ENCODE results near the gene BBS5.
A peak's percentile ranks its signal among the peaks of the same experiment; 100 is the strongest.
"Not testable (repeated sequence)": the region's sequence is repeated elsewhere in the genome, so short reads cannot be mapped to it uniquely, and the experiment has no call there.

The BBS5 gene

DNA sequence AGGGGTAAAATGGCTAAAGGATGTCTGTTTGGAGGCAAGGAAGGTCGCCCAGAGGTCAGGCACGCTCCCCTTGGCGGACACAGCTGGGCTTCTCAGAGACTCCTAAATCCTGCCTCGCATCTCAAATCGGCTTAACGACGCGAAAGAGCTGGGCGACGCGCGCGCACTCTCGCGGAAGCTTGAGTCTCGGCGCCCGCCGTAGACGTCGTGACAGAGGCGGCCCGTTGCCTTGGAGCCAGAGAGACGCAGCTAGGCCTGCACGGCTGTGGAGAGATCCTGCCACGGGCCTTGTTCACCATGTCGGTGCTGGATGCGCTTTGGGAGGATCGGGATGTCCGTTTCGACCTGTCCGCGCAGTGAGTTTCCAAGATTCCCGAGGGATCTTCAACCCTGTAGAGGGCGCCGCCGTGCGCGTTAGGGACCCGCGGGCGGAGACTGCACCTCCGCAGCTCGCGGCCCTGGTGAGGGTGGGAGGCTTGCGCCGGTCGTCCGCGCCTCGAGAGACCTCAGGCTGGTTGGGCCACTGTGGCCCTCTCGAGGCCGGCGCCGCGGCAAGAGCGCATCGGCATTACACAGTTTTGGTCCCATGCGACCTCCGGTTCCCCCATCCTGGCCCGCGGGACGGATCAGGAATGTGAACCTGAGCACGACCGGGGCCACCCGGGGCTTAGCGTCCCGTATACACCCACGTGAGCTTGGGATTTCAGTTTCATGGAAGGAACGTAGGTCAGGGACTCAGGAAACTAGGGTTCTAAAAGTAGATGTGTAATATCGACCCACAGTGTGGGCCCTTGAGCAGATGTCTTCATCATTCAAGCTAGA lies at the start of gene BBS5:
TSS of gene BBS5 (plus strand) at position 238 of the 822 bp plus-strand sequence. CDS start at position 298, 60 bp downstream.
- peak; percentile 74 for DNase-seq

DNA sequence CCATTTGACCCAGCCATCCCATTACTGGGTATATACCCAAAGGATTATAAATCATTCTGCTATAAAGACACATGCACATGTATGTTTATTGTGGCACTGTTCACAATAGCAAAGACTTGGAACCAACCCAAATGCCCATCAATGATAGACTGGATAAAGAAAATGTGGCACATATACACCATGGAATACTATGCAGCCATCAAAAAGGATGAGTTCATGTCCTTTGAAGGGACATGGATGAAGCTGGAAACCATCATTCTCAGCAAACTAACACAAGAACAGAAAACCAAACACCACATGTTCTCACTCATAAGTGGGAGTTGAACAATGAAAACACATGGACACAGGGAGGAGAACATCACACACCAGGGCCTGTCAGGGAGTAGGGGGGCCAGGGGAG lies 47.5 kb upstream of the BBS5 start:
- DNase-seq: not testable (repeated sequence)

DNA sequence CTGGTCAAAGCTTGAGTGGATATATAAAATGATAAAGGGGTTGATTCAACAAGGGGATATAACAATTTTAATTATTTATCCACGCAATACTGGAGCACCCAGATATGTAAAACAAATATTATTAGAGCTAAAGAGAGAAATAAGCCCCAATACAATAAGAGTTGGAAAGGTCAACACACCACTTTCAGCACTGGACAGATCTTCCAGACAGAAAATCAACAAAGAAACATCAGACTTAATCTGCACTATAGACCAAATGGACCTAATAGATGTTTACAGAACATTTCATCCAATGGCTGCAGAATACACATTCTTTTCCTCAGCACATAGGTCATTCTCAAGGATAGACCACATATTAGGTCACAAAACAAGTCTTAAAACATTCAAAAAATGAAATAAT lies 45.1 kb upstream of the BBS5 start:
- DNase-seq: not testable (repeated sequence)

DNA sequence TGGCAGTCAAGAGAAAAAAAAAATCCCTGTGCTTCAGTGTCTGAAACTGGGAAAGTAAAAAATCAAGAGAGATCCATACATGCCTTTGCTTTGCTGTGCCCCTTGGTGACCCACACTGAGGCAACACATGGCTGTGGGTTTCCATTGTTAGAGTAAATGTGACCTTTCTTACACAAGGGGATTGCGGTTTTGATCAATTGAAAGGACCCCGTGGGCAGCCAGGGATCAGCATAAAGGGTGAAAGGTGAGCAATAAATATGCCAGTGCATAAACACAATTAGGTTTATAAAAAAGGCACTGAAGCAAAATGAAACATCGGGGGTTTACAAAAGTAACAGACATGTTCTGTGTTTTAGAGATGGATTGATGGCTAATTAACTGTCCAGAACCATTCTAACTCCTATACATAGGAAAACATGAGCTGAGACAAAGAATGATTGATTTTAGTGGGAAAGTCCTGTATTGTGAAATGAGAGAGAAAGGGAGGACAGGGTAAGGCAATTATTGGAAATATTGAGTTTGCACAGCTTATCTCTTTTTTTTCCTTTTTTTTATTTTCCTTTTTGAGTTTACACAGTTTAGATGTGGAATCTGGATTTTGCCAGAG lies 40.7 kb upstream of the BBS5 start:
- DNase-seq: no peak

DNA sequence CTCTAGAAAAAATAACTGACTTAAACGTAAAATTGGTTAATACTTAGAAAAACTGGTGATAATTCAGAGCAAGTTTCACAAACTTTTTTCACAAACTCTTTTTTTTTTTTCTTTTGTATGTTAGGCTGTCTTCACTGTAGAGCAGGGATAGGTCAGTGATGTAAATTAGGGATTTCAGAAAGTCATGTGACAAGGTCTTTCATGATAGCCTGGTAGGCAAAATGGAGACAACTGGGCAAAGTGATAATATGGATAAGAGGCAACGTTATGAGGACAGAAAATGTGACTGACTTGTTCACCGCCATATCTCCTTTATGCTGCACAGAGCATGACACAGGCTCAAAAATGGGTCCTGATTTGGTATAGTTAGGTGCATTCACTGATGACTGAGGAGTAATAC lies 39.4 kb upstream of the BBS5 start:
- no peak for DNase-seq

DNA sequence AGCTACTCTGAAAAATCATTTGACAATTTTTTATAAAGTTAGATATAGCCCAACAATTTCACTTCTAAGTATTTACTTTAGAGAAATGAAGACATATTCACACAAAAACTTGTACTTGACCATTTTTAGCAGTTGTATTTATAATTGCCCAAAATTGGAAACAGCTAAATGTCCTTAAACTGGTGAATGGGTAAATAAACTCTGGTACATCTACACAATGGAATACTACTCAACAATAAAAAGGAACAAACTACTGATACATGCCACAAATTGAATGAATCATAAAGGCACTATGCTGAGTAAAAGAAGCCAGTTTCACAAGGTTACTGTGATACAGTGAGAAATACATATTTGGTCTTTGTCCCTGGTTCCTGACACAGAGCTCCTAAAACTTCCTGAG lies 32.8 kb upstream of the BBS5 start:
- DNase-seq: no peak

DNA sequence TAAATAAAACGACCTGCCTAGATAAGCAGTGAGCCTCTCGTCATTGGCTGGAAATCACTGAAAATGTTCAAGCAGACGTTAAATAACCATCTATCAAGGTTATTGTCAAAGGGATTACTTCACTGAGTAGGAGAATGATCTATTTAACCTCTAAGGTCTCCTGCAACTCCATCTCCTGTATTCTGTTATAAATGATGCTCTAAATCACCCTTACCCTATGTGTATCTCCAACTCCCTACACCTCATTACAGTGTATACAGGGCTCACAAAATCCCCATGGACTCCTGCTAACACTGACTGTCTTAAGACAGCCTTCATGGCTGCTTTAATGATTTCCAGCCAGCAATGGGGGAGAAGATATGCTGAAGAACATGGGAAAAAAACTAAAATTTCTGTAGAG lies 31.0 kb upstream of the BBS5 start:
- no peak for DNase-seq

DNA sequence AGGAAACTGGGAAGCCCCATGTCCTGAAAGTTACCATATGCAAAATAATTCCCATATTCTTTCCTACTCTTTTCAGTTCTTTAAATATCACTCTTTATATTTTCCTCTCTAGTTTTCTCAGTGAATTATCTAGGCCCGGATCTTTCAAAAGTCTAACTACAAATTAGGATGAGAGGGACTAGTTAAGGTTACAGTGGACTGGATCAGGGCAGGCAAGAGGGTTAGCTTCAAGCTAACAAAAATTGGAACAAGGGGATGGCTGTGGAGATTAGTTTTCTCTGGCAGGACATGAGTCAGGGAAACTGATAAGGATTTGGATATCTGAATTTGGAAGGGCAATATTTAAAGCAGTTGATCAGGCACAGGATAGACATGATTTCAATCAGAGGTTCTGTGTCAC lies 30.4 kb upstream of the BBS5 start:
- no peak for DNase-seq

DNA sequence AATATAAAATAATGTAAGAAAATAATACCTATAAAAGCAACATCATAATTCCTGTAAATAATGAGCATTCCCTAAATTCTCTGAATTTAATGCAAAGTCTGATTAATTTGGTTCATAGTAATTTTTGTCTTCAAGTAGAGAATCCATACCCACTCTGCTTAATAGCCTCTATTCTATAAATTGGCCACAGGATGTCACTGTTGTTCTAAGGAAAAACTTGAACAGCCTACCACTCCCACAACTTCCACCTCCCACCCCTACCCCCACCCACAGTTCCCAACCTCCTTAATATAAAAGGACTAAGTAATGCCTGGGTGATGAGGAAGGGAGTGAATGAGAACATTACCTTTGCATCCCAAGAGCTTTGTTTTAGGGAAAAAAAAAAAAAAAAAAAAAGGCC lies 27.2 kb upstream of the BBS5 start:
- DNase-seq: no peak

DNA sequence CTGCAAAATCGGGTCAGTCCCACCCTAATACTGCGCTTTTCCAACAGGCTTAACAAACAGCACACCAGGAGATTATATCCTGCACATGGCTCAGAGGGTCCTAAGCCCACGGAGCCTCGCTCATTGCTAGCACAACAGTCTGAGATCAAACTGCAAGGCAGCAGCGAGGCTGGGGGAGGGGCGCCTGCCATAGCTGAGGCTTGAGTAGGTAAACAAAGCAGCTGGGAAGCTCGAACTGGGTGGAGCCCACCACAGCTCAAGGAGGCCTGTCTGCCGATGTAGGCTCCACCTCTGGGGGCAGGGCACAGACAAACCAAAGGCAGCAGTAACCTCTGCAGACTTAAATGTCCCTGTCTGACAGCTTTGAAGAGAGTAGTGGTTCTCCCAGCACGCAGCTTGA lies 26.2 kb upstream of the BBS5 start:
- DNase-seq: not testable (repeated sequence)

DNA sequence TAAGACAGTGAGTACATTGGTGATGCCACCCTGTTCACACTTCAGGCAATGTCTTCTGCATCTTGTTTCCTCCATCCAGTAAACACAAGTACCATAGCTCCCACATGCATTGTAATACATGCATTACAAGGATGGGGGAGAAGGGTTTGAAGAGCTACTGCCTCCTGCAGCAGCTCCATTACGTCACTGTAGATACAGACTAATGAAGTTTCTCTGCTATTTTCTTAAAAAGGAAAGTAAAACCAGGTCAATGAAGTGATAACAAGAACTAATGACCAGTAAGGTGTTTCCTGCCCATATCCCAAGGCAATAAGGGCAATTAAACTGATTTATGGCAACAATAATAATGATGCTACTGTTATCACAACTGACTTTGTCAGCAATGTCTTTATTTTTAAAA lies 18.2 kb upstream of the BBS5 start:
- DNase-seq: no peak

DNA sequence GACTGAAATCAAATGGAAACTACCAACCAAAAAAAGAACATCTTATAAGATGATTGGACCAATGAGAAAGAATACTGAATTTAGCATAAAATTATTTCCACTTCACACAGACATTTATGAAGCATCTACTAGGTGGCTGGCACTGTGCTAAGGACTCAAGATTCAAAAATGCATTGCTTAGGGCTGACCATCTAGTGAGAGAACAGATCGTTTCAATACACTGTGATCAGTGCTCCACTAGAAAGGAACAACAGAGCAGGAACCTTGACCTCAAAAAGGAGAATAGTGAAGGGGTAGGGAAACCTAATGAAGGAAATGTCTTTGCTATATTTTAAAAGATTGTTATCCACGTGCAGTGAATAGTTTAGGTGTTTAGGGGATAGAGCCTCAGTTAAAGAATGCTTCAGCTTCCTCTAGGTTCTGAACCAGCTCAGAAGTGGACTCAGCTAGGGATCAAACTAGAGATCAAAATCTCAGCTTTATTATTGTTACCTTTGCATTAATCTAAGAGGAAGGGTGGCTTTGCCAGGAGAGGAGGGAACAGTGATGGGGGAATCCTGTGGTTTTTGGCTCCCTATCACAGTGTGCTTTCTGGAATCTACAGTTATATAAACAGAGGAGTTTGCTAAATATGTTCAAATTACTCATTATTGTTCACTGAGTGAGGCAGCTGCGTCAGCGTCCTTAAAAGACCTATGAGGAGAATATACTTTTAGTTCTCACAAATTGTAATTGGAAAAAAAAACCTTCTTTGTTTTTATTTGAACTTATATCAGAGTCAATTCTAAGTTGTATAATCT lies 16.2 kb upstream of the BBS5 start:
- no peak for DNase-seq

DNA sequence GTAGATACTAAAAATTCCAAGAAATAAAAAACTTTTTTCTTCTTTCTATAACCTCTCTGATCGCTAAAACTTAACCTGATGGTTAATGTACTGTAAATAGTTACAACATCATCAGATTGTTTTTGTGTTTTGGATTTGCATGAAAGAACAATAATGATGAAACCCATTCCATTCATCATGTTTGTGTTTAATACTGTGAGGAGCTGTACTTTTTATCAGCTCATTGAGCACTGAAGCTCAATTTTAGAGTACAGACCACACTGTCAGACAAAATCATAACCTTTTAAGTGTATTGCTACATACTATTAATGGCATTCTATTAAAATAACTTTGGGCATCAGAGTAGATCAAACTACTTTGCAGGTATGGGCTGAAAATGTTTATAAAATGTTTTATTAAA lies 14.8 kb upstream of the BBS5 start:
- no peak for DNase-seq

DNA sequence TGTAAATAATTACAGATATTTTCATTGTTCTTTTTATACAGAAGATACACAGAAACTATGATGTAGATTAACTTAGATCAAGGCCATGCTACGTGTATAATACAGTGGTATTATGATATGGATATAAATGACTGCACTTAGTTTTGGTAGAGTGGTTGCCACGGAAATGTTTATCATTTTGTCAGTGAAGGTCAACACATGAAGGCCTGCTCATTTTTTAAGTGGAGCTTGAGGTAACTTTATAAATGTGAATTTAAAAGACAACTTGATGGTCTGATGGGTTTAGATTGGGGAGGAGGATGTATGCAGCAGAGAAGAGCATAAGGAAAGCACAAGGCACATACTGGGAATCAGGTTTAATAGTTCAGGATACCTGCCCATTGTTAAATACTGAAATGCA lies 14.4 kb upstream of the BBS5 start:
- no peak for DNase-seq

DNA sequence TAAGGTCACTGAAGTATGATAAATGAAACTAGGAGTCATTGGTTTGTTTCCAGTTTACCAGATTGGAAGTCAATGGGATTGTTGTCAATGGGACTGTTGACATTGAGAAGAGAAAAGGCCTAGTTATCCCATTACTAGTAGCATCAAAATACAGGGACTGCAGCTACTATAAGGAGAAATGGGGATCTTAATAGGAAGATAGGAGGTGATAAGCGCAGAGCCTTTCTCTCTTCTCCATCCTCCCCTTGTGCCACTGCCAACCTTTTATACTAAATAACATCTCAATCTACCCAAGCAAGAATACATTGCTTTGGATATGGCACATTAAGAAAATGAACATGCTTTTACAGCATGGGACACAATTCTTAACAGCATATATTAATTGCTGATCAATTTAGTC lies 10.5 kb upstream of the BBS5 start:
- no peak for DNase-seq

DNA sequence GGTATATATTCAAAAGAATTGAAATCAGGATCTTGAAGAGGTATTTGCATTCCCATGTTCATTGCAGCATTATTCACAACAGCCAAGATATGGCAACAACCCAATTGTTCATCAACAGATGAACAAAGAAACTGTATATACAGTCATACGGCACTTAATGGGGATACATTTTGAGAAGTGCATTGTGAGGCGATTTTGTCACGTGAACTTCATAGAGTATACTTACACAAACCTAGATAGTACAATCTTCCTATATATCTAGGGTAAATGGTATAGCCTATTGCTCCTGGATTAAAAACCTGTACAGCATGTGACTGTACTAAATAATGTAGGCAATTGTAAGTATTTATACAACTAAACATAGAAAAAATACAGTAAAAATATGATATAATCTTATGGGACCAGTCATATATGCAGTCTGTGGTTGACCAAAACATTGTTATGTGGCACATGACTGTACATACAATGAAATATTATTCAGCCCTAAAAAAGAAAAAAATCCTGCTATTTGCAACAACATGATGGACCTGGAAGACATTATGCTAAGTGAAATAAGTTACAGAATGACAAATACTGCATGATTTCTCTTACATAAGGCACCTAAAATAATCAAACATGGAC lies 9.2 kb upstream of the BBS5 start:
- DNase-seq: no peak

DNA sequence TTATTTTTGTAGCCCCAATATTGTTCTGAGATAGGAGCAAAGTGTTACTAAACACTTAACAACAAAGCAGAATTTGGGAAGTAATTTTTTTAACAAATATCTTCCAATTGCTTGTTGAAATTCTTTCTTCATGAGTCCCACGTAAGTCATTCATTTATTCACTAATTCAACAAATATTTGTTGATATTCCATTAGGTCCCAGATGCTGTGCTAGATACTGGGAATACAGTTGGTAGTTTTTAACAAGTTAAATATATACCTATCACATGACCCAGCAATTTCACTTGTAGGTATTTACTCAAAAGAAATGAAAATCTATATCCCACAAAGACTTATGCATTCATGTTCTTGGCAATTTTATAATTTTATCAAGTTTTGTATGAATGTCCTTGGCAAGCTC lies 7.0 kb upstream of the BBS5 start:
- no peak for DNase-seq

DNA sequence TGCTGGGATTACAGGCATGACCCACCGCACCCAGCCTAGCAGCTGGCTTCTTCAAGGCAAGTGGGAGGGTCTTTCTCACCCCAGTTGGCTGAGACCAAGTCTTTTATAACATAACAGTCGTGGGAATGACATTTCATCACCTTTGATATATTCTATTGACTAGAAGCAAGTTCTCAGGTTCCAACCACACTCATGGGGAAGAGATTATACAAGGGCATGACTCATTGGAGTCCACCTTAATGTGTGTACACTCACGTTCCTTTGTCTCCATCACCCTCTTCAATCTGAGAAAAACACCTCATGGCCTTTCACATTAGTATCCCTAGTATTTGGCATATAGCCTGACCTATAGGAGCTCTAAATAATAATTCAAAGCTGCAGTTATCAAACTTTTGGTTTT lies 2.8 kb upstream of the BBS5 start:
- DNase-seq: no peak

DNA sequence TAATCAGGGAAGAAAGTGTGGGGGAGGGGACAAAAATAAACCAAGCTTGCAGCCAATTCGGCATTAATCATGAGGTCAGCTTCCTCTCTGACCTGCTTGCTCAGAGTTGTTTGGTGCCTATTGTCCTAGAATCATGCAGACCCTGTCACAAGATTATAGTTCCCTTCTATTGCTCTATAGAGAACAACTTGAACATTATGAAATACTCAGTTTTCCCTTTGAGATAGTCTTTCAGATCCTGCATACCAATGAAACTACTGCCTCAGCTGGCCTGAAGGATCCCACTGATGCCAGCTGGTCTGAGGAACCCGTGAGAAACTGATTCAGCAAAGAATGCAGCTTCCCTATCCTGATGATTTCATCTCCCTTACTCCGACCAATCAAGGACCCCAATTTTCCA lies 955 bp upstream of the BBS5 start:
- DNase-seq: no peak

DNA sequence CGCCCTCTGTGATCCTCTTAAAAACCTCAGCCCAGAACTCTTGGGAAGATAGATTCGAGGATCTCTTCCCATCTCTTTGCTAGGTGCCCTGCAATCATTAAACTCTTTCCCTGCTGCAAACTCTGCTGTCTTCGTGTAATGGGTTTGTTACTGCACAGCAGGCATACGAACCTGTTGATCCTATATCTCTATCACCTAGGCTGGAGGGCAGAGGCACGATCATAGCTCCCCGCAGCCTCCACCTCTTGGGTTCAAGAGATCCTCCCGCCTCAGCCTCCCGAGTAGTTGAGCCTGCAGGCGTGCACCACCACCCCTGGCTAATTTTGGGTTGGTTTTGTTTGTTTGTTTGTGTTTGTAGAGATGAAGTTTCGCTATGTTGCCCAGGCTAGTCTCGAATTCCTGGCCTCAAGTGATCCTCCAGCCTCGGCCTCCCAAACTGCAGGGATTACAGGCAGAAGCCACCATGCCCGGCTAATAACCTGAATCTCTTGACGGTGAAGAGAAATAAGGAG lies 493 bp upstream of the BBS5 start:
- no peak for DNase-seq

DNA sequence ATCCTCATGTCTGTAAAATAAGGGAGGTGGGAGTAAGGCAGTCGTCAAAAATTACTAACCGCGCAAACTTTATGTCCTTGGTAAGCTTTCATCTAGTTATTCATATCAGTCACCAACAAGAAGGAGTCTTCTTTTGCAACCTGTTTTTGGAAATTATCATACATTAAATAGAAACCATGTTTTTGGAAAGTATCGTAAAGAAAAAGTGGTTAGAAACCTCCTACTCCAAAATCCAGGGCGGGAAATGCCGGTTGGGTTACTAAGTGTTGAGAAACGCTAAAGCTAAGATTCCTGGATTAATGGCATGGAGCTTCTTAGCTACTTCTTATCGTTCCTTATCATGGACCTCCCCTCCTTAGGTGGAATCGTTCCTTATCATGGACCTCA lies 778 bp downstream of the BBS5 start:
- no peak for DNase-seq

DNA sequence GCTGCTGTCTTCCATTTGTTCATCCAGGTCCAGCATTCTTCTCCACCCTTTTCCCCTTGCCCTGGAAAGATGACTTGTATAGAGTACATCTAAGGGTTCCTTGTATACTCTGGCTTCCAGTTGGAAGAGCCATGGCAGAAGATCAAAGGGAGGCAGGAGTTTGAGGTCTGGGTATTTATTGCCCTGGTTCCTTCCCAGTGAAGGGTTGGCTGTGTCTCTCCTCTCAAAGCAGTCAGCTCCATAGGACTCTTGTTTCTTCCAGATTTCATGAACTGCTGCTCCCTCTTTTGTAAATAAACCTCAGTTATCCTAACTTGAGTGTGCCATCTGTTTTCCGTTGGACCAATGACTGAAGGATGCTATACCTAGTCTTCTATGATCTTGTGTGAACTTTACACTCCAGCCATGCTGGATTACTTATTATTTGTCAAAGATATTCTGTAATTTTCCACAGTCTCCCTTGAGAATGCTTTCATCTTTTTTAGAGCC lies 6.4 kb downstream of the BBS5 start:
- no peak for DNase-seq

DNA sequence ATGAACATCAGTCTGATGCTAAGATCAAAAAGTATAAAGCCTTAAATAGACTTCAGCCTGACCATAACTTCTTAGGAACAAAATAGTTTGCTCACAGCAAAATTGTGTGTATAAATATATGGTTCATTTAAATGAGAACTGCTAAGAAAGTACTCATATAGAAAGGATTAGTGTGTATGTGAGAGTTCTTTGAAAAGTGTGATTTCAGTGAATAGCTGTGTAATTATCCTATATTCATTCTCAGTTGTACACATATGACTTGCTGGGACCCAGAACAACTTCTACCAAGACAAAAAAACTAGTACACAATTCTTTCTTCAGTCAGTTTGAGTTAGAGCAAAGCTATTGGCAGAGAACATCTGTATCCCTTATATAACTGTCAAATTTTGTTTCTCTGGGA lies 7.2 kb downstream of the BBS5 start:
- DNase-seq: no peak

All from stimulated activated CD4-positive, alpha-beta T cell treated with anti-CD3 and anti-CD28 coated beads, Interleukin-12 subunit alpha, Interleukin-12 subunit beta, amount 100 ng/mL, for 4 hours (primary cell).